Astrocyte (in vitro differentiated cells and primary cell): Measurements from ENCODE around the gene TPM4. TPM values are rescaled to one million over a fixed set of nuclear protein-coding genes. Genes with fewer than 3 reads are reported as not detected.

Source experiments
- DNase-seq: peaks from one replicate; pipeline ENCODE4 v3.0.0-alpha.2; 2010; ENCODE audit warnings: low read depth
- FAIRE-seq: peaks from 2 replicates; lab custom pipeline; 2011; peaks lifted over from hg19 to GRCh38; lab: Jason Lieb, UNC
- H2AFZ ChIP-seq: 2 replicates; pipeline ENCODE4 v1.6.0; 2012; ENCODE audit warnings: low read depth, low read length, inconsistent platforms
- H3K27ac ChIP-seq: 2 replicates; pipeline ENCODE4 v1.5.1; 2011; ENCODE audit warnings: low read depth, low read length, inconsistent platforms
- H3K27me3 ChIP-seq: 2 replicates; pipeline ENCODE4 v1.6.0; 2011; ENCODE audit warnings: low read length, inconsistent platforms; ENCODE audit not compliant: insufficient read depth
- H3K36me3 ChIP-seq: 2 replicates; pipeline ENCODE4 v1.5.1; 2011; ENCODE audit warnings: low read length, inconsistent platforms; ENCODE audit not compliant: insufficient read depth
- H3K4me1 ChIP-seq: 2 replicates; pipeline ENCODE4 v1.5.1; 2011; ENCODE audit warnings: low read length, inconsistent platforms; ENCODE audit not compliant: insufficient read depth
- H3K4me2 ChIP-seq: 2 replicates; pipeline ENCODE4 v1.6.0; 2012; ENCODE audit warnings: low read length, inconsistent platforms
- H3K4me3 ChIP-seq: 2 replicates; pipeline ENCODE4 v1.5.1; 2011; ENCODE audit warnings: low read depth, mild to moderate bottlenecking, low read length, inconsistent platforms; ENCODE audit not compliant: insufficient read depth
- H3K79me2 ChIP-seq: 2 replicates; pipeline ENCODE4 v1.6.0; 2012; ENCODE audit warnings: mild to moderate bottlenecking, low read length, inconsistent platforms; ENCODE audit not compliant: insufficient read depth
- H3K9ac ChIP-seq: 2 replicates; pipeline ENCODE4 v1.6.0; 2012; ENCODE audit warnings: mild to moderate bottlenecking, low read length, inconsistent platforms
- H3K9me3 ChIP-seq: 2 replicates; pipeline ENCODE4 v1.5.1; 2012; ENCODE audit warnings: low read depth, mild to moderate bottlenecking, low read length, inconsistent platforms; ENCODE audit not compliant: insufficient read depth
- H4K20me1 ChIP-seq: 2 replicates; pipeline ENCODE4 v1.6.0; 2012; ENCODE audit warnings: low read length, inconsistent platforms; ENCODE audit not compliant: insufficient read depth
- H3K27ac Mint-ChIP-seq: one replicate; pipeline ENCODE4 v1.8.0; 2021; ENCODE audit warnings: mild to moderate bottlenecking, mixed read lengths; ENCODE audit not compliant: unreplicated experiment
- H3K27me3 Mint-ChIP-seq: one replicate; pipeline ENCODE4 v1.8.0; 2021; ENCODE audit warnings: low read depth, mixed read lengths; ENCODE audit not compliant: unreplicated experiment
- H3K36me3 Mint-ChIP-seq: one replicate; pipeline ENCODE4 v1.8.0; 2021; ENCODE audit warnings: low read depth, mixed read lengths; ENCODE audit not compliant: unreplicated experiment
- H3K4me1 Mint-ChIP-seq: one replicate; pipeline ENCODE4 v1.8.0; 2021; ENCODE audit warnings: low read depth, mixed read lengths; ENCODE audit not compliant: unreplicated experiment
- H3K4me3 Mint-ChIP-seq: one replicate; pipeline ENCODE4 v1.8.0; 2021; ENCODE audit warnings: mild to moderate bottlenecking, moderate library complexity, mixed read lengths; ENCODE audit not compliant: unreplicated experiment
- H3K9me3 Mint-ChIP-seq: one replicate; pipeline ENCODE4 v1.8.0; 2021; ENCODE audit warnings: mild to moderate bottlenecking, mixed read lengths; ENCODE audit not compliant: unreplicated experiment
- EZH2 ChIP-seq: IDR thresholded peaks from 2 replicates; pipeline ENCODE4 v1.6.1; 2012; ENCODE audit warnings: mild to moderate bottlenecking, low read length, inconsistent platforms; ENCODE audit not compliant: insufficient read depth
- total RNA-seq: library from RNA; stranded (reverse); gene quantifications from 2 replicates; pipeline ENCODE4 v1.2.1, GENCODE V29; 2021
- TF ChIP-seq, protein P1 (sequence below): IDR thresholded peaks from 2 replicates; pipeline ENCODE4 v1.5.1; 2011; ENCODE audit warnings: low read depth, mild to moderate bottlenecking, inconsistent platforms, low read length, moderate library complexity; ENCODE audit not compliant: insufficient read depth

TPM4 gene
- total RNA-seq, 1 donor from 2014 or later: 811 TPM

- TF ChIP-seq EZH2: no peak
- TF ChIP-seq, protein P1, sequence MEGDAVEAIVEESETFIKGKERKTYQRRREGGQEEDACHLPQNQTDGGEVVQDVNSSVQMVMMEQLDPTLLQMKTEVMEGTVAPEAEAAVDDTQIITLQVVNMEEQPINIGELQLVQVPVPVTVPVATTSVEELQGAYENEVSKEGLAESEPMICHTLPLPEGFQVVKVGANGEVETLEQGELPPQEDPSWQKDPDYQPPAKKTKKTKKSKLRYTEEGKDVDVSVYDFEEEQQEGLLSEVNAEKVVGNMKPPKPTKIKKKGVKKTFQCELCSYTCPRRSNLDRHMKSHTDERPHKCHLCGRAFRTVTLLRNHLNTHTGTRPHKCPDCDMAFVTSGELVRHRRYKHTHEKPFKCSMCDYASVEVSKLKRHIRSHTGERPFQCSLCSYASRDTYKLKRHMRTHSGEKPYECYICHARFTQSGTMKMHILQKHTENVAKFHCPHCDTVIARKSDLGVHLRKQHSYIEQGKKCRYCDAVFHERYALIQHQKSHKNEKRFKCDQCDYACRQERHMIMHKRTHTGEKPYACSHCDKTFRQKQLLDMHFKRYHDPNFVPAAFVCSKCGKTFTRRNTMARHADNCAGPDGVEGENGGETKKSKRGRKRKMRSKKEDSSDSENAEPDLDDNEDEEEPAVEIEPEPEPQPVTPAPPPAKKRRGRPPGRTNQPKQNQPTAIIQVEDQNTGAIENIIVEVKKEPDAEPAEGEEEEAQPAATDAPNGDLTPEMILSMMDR: no peak
- Histone ChIP-seq H3K27ac (no peak overlapping the region), H3K9ac (no peak overlapping the region), H3K9me3 (no peaks in the 10 kb centered on the region), H3K4me1 (peaks cover 14% of the 10 kb centered on the region), H3K79me2 (peaks cover 90% of the 10 kb centered on the region), H3K36me3 (peaks cover 79% of the 10 kb centered on the region), H3K27me3 (no peaks in the 10 kb centered on the region), H3K4me3 (no peak overlapping the region), H2AFZ (no peak overlapping the region), H4K20me1 (peaks cover 97% of the 10 kb centered on the region), H3K4me2 (no peak overlapping the region)
- Mint-ChIP-seq H3K9me3 (no peaks in the 10 kb centered on the region), H3K27ac (peak overlapping the region; percentile 90), H3K4me1 (peaks cover 40% of the 10 kb centered on the region), H3K4me3 (peak overlapping the region; percentile 60), H3K36me3 (peaks cover 50% of the 10 kb centered on the region), H3K27me3 (no peaks in the 10 kb centered on the region)
- DNase-seq: no peak
- no peak for FAIRE-seq
These were observed 12.9 kb downstream of the TPM4 start for GRCh38 chr19:16089010-16089846.

DNA sequence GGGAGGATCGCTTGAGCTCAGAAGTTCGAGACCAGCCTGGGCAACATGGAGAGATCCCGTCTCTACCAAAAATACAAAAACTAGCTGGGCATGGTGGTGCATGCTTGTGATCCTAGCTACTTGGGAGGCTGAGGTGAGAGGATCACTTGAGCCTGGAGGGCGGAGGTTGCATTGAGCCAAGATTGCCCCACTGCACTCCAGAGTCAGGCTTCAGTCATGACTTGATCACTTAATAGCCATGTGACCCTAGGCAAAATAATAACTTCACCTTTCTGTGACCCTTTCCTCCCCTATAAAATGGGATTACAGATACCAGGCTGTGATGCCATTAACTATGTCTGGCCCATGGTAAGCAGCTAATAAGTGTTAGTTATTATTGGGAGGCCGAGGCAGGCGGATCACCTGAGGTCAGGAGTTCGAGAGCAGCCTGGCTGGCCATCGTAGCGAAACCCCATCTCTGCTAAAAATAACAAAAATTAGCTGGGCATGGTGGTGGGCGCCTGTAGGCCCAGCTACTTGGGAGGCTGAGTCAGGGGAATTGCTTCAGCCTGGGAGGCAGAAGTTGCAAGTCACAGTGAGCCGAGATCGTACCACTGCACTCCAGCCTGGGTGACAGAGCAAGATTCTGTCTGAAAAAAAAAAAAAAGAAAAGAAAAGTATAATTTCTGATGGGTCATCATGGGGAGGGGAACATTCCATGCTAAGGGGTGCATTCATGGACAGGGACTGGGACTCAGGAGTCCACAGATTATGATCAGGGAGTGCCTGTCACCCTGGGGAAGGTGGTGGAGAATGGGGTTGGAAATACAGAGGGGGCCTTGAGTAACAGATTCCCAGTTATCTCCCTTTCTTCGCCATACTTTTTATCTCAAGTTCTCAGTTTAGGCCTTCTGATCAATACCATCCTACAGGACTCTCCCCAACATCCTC, 15.5 kb downstream of the TPM4 start:
- Histone ChIP-seq H3K9me3 (no peaks in the 10 kb centered on the region), H3K9ac (peak overlapping the region; percentile 2), H3K27ac (peak overlapping the region; percentile 11), H3K36me3 (peaks cover 80% of the 10 kb centered on the region), H4K20me1 (peaks cover 96% of the 10 kb centered on the region), H3K79me2 (peaks cover 86% of the 10 kb centered on the region), H3K4me2 (no peak overlapping the region), H3K27me3 (no peaks in the 10 kb centered on the region), H2AFZ (no peak overlapping the region), H3K4me1 (peaks cover 10% of the 10 kb centered on the region), H3K4me3 (no peak overlapping the region)
- DNase-seq: no peak
- Mint-ChIP-seq H3K9me3 (no peaks in the 10 kb centered on the region), H3K4me3 (no peak overlapping the region), H3K27me3 (no peaks in the 10 kb centered on the region), H3K27ac (peak overlapping the region; percentile 41), H3K4me1 (peaks cover 39% of the 10 kb centered on the region), H3K36me3 (peaks cover 43% of the 10 kb centered on the region)
- TF ChIP-seq EZH2: no peak
- TF ChIP-seq, protein P1: no peak
- FAIRE-seq: no peak
